Cortex of kidney (tissue), 1 donor: ENCODE results near the gene MYO3B.

Experiments used
- DNase-seq: peaks from one replicate; lab custom pipeline; 2025; lab: John Stamatoyannopoulos, UW

The MYO3B gene

GRCh38 chr2:170371231-170371998 is 193.5 kb downstream of the MYO3B start:
- DNase-seq, result no peak

GRCh38 chr2:170375192-170375591 is 197.2 kb downstream of the MYO3B start:
- DNase-seq, result no peak

- no peak for DNase-seq
Observed at GRCh38 chr2:170377500-170378207, 199.7 kb downstream of the MYO3B start.

GRCh38 chr2:170380267-170380666 is 202.3 kb downstream of the MYO3B start:
- DNase-seq, result no peak

GRCh38 chr2:170381678-170382077 is 203.7 kb downstream of the MYO3B start:
- DNase-seq, result no peak

- no peak for DNase-seq
Observed at GRCh38 chr2:170386554-170386953, 208.6 kb downstream of the MYO3B start.

GRCh38 chr2:170391018-170391417 is 213.1 kb downstream of the MYO3B start:
- DNase-seq, result no peak

- no peak for DNase-seq
Observed at GRCh38 chr2:170391697-170392096, 213.8 kb downstream of the MYO3B start.

- no peak for DNase-seq
Observed at GRCh38 chr2:170393861-170394498, 216.0 kb downstream of the MYO3B start.

GRCh38 chr2:170394641-170395387 is 216.9 kb downstream of the MYO3B start:
- no peak for DNase-seq

- DNase-seq, result no peak
Observed at GRCh38 chr2:170396799-170397459, 219.0 kb downstream of the MYO3B start.

- no peak for DNase-seq
Observed at GRCh38 chr2:170401187-170401586, 223.2 kb downstream of the MYO3B start.

- no peak for DNase-seq
Observed at GRCh38 chr2:170404846-170405245, 226.9 kb downstream of the MYO3B start.

- no peak for DNase-seq
Observed at GRCh38 chr2:170405326-170405725, 227.4 kb downstream of the MYO3B start.

GRCh38 chr2:170408461-170409163 is 230.7 kb downstream of the MYO3B start:
- no peak for DNase-seq

- DNase-seq, result no peak
Observed at GRCh38 chr2:170409164-170409535, 231.2 kb downstream of the MYO3B start.

GRCh38 chr2:170411660-170412059 is 233.7 kb downstream of the MYO3B start:
- DNase-seq, result no peak

GRCh38 chr2:170420961-170421687 is 243.2 kb downstream of the MYO3B start:
- DNase-seq, result no peak

GRCh38 chr2:170423919-170424318 is 246.0 kb downstream of the MYO3B start:
- no peak for DNase-seq

- DNase-seq, result no peak
Observed at GRCh38 chr2:170425281-170425751, 247.4 kb downstream of the MYO3B start.
